GM21526 (cell line): ENCODE measurements around the gene PCGF3.
"Not testable (repeated sequence)": the region's sequence is repeated elsewhere in the genome, so short reads cannot be mapped to it uniquely, and the experiment has no call there.

Experiments used
- ATAC-seq: cut with Tn5 transposase; IDR thresholded peaks from one replicate; pipeline ENCODE4 v1.9.1; 2021; ENCODE audit warnings: moderate library complexity; ENCODE audit not compliant: unreplicated experiment, low FRiP score

PCGF3 gene

GRCh38 chr4:699816-700580, 5.6 kb upstream of the PCGF3 start:
- no peak for ATAC-seq

GRCh38 chr4:700587-701264, 4.9 kb upstream of the PCGF3 start:
- ATAC-seq: no peak

- no peak for ATAC-seq
Observed at GRCh38 chr4:702618-703048, 3.0 kb upstream of the PCGF3 start.

- ATAC-seq: no peak
Observed at GRCh38 chr4:703336-704197, 2.1 kb upstream of the PCGF3 start.

- no peak for ATAC-seq
Observed at GRCh38 chr4:704198-704891, 1.3 kb upstream of the PCGF3 start.

- no peak for ATAC-seq
Observed at GRCh38 chr4:704971-705277, 708 bp upstream of the PCGF3 start.

GRCh38 chr4:706083-706633, 526 bp downstream of the PCGF3 start:
- not testable (repeated sequence) for ATAC-seq

- no peak for ATAC-seq
Observed at GRCh38 chr4:706834-707598, 1.4 kb downstream of the PCGF3 start.

GRCh38 chr4:707929-708630, 2.4 kb downstream of the PCGF3 start:
- ATAC-seq: no peak

- ATAC-seq: no peak
Observed at GRCh38 chr4:708631-708933, 3.0 kb downstream of the PCGF3 start.

GRCh38 chr4:709348-709747, 3.7 kb downstream of the PCGF3 start:
- no peak for ATAC-seq

GRCh38 chr4:710116-710515, 4.5 kb downstream of the PCGF3 start:
- ATAC-seq: no peak

GRCh38 chr4:710916-711315, 5.3 kb downstream of the PCGF3 start:
- ATAC-seq: no peak

- no peak for ATAC-seq
Observed at GRCh38 chr4:712093-712492, 6.5 kb downstream of the PCGF3 start.

GRCh38 chr4:712916-713632, 7.4 kb downstream of the PCGF3 start:
- no peak for ATAC-seq

GRCh38 chr4:714087-714486, 8.5 kb downstream of the PCGF3 start:
- ATAC-seq: no peak

GRCh38 chr4:717601-718320, 12.1 kb downstream of the PCGF3 start:
- ATAC-seq: no peak

GRCh38 chr4:718460-718859, 12.8 kb downstream of the PCGF3 start:
- ATAC-seq: no peak
